ENCODE data around the gene PTPRR. TPM values are rescaled to one million over a fixed set of nuclear protein-coding genes. Genes with fewer than 3 reads are reported as not detected.

The PTPRR gene
- total and polyA plus RNA-seq, 2 donors from 2014 or later = 0.50 to 0.86 TPM

GRCh38 chr12:70787612-70788011, 132.9 kb downstream of the PTPRR start:
- Histone ChIP-seq H3K4me1 (ENCODE audit: control insufficient read depth in 2 of 3, insufficient read depth in 2 of 3, low read depth in 1 of 3, low read length in 3 of 3) (no peaks in the 10 kb centered on the region), H3K27ac (ENCODE audit: low read depth in 2 of 2, low read length in 2 of 2) (no peak overlapping the region), H3K9me3 (ENCODE audit: control insufficient read depth in 2 of 3, insufficient read depth in 1 of 3, low read length in 3 of 3) (peaks cover 0 to 2% (median 0%) of the 10 kb centered on the region in 3 donors), H3K36me3 (ENCODE audit: control insufficient read depth in 2 of 3, insufficient read depth in 3 of 3, low read length in 3 of 3) (no peaks in the 10 kb centered on the region), H3K4me3 (ENCODE audit: low read length in 3 of 3) (no peak overlapping the region), H3K27me3 (ENCODE audit: control insufficient read depth, insufficient read depth, low read length) (no peaks in the 10 kb centered on the region), H3K9ac (ENCODE audit: low read length in 3 of 3) (no peak overlapping the region)
- no peak for TF ChIP-seq CTCF (IDR thresholded peaks at IDR 0.05; ENCODE audit: borderline replicate concordance, extremely low read depth, insufficient read depth)
- DNase-seq = no peak
- no peak for FAIRE-seq
- intact Hi-C loops (cut with DNase I) = no loop called here

GRCh38 chr12:70785896-70786295, 134.6 kb downstream of the PTPRR start:
- H3K4me1 ChIP-seq (ENCODE audit: control insufficient read depth in 2 of 3, insufficient read depth in 2 of 3, low read depth in 1 of 3, low read length in 3 of 3) = no peaks in the 10 kb centered on the region
- intact Hi-C loops (cut with DNase I) = no loop called here
- no peaks in the 10 kb centered on the region for H3K27me3 ChIP-seq (ENCODE audit: control insufficient read depth, insufficient read depth, low read length)
- no peak overlapping the region for H3K9ac ChIP-seq (ENCODE audit: low read length in 3 of 3)
- no peaks in the 10 kb centered on the region for H3K36me3 ChIP-seq (ENCODE audit: control insufficient read depth in 2 of 3, insufficient read depth in 3 of 3, low read length in 3 of 3)
- H3K27ac ChIP-seq (ENCODE audit: low read depth in 2 of 2, low read length in 2 of 2) = no peak overlapping the region
- no peaks in the 10 kb centered on the region for H3K9me3 ChIP-seq (ENCODE audit: control insufficient read depth in 2 of 3, insufficient read depth in 1 of 3, low read length in 3 of 3)
- no peak for TF ChIP-seq CTCF (IDR thresholded peaks at IDR 0.05; ENCODE audit: borderline replicate concordance, extremely low read depth, insufficient read depth)
- DNase-seq (no peak), FAIRE-seq (no peak)
- no peak overlapping the region for H3K4me3 ChIP-seq (ENCODE audit: low read length in 3 of 3)

GRCh38 chr12:70784042-70784668, 136.4 kb downstream of the PTPRR start:
- no peaks in the 10 kb centered on the region for H3K27me3 ChIP-seq (ENCODE audit: control insufficient read depth, insufficient read depth, low read length)
- no peaks in the 10 kb centered on the region for H3K4me1 ChIP-seq (ENCODE audit: control insufficient read depth in 2 of 3, insufficient read depth in 2 of 3, low read depth in 1 of 3, low read length in 3 of 3)
- intact Hi-C loops (cut with DNase I) = no loop called here
- no peaks in the 10 kb centered on the region for H3K36me3 ChIP-seq (ENCODE audit: control insufficient read depth in 2 of 3, insufficient read depth in 3 of 3, low read length in 3 of 3)
- no peaks in the 10 kb centered on the region for H3K9me3 ChIP-seq (ENCODE audit: control insufficient read depth in 2 of 3, insufficient read depth in 1 of 3, low read length in 3 of 3)
- no peak overlapping the region for H3K4me3 ChIP-seq (ENCODE audit: low read length in 3 of 3)
- DNase-seq (peak in 1 of 5 donors; percentile 54), FAIRE-seq (no peak)
- no peak overlapping the region for H3K9ac ChIP-seq (ENCODE audit: low read length in 3 of 3)
- no peak overlapping the region for H3K27ac ChIP-seq (ENCODE audit: low read depth in 2 of 2, low read length in 2 of 2)
- no peak for TF ChIP-seq CTCF (IDR thresholded peaks at IDR 0.05; ENCODE audit: borderline replicate concordance, extremely low read depth, insufficient read depth)

- H3K4me3 ChIP-seq (ENCODE audit: low read length in 3 of 3) = no peak overlapping the region
- no peak for TF ChIP-seq CTCF (IDR thresholded peaks at IDR 0.05; ENCODE audit: borderline replicate concordance, extremely low read depth, insufficient read depth)
- no peak for DNase-seq
- FAIRE-seq = no peak
- no peaks in the 10 kb centered on the region for H3K9me3 ChIP-seq (ENCODE audit: control insufficient read depth in 2 of 3, insufficient read depth in 1 of 3, low read length in 3 of 3)
- no peaks in the 10 kb centered on the region for H3K4me1 ChIP-seq (ENCODE audit: control insufficient read depth in 2 of 3, insufficient read depth in 2 of 3, low read depth in 1 of 3, low read length in 3 of 3)
- H3K27me3 ChIP-seq (ENCODE audit: control insufficient read depth, insufficient read depth, low read length) = no peaks in the 10 kb centered on the region
- H3K9ac ChIP-seq (ENCODE audit: low read length in 3 of 3) = no peak overlapping the region
- intact Hi-C loops (cut with DNase I) = no loop called here
- H3K36me3 ChIP-seq (ENCODE audit: control insufficient read depth in 2 of 3, insufficient read depth in 3 of 3, low read length in 3 of 3) = no peaks in the 10 kb centered on the region
- no peak overlapping the region for H3K27ac ChIP-seq (ENCODE audit: low read depth in 2 of 2, low read length in 2 of 2)
Measured at GRCh38 chr12:70783455-70783854, 137.1 kb downstream of the PTPRR start.

All from kidney (tissue), 14 donors.